ENCODE results near the gene SBNO1. TPM values are rescaled to one million over a fixed set of nuclear protein-coding genes. Genes with fewer than 3 reads are reported as not detected.

Gene SBNO1
- total RNA-seq, 4 donors from 2014 or later, result 13.9 to 25.8 (median 17.8) TPM

GRCh38 chr12:123288751-123289346 lies 75.8 kb downstream of the SBNO1 start:
- H3K27me3 ChIP-seq, result no peaks in the 10 kb centered on the region
- no peak for DNase-seq (ENCODE audit: low spot score in 2 of 2)
- H3K27ac ChIP-seq, result no peak overlapping the region
- peaks cover 0 to 52% (median 0%) of the 10 kb centered on the region in 3 donors for H3K36me3 ChIP-seq
- 92 to 93% methylated on average over 20 of the region's 20 CpGs for WGBS, 2 donors
- no peaks in the 10 kb centered on the region for H3K4me1 ChIP-seq
- no peak for TF ChIP-seq EP300 (IDR thresholded peaks at IDR 0.05)
- no peak for TF ChIP-seq POLR2A (IDR thresholded peaks at IDR 0.05)
- no peak for TF ChIP-seq CTCF (IDR thresholded peaks at IDR 0.05)
- H3K4me3 ChIP-seq, result no peak overlapping the region
- H3K9me3 ChIP-seq, result no peaks in the 10 kb centered on the region

- TF ChIP-seq CTCF (IDR thresholded peaks at IDR 0.05) (no peak), POLR2A (IDR thresholded peaks at IDR 0.05) (no peak), EP300 (IDR thresholded peaks at IDR 0.05) (no peak)
These were observed 77.8 kb downstream of the SBNO1 start for GRCh38 chr12:123286652-123287373.

GRCh38 chr12:123284669-123285068 lies 80.0 kb downstream of the SBNO1 start:
- H3K4me1 ChIP-seq, result no peaks in the 10 kb centered on the region
- H3K9me3 ChIP-seq, result no peaks in the 10 kb centered on the region
- no peak for DNase-seq (ENCODE audit: low spot score in 2 of 2)
- H3K36me3 ChIP-seq, result peaks cover 0 to 16% (median 0%) of the 10 kb centered on the region in 3 donors
- no peak for TF ChIP-seq CTCF (IDR thresholded peaks at IDR 0.05)
- no peak for TF ChIP-seq POLR2A (IDR thresholded peaks at IDR 0.05)
- no peak for TF ChIP-seq EP300 (IDR thresholded peaks at IDR 0.05)
- no peak overlapping the region for H3K4me3 ChIP-seq
- H3K27ac ChIP-seq, result no peak overlapping the region
- 93 to 97% methylated on average over 4 of the region's 4 CpGs for WGBS, 2 donors
- no peaks in the 10 kb centered on the region for H3K27me3 ChIP-seq

More at GRCh38 chr12:123286652-123287373, 77.8 kb downstream of the SBNO1 start:
- no peaks in the 10 kb centered on the region for H3K4me1 ChIP-seq
- H3K9me3 ChIP-seq, result no peaks in the 10 kb centered on the region
- H3K27ac ChIP-seq, result no peak overlapping the region
- no peaks in the 10 kb centered on the region for H3K27me3 ChIP-seq
- H3K4me3 ChIP-seq, result no peak overlapping the region
- 46 to 61% methylated on average over 9 of the region's 9 CpGs for WGBS, 2 donors
- no peak for DNase-seq (ENCODE audit: low spot score in 2 of 2)
- peaks cover 0 to 31% (median 0%) of the 10 kb centered on the region in 3 donors for H3K36me3 ChIP-seq

- no peaks in the 10 kb centered on the region for H3K27me3 ChIP-seq
- TF ChIP-seq EP300 (IDR thresholded peaks at IDR 0.05) (no peak), POLR2A (IDR thresholded peaks at IDR 0.05) (no peak), CTCF (IDR thresholded peaks at IDR 0.05) (no peak)
- no peaks in the 10 kb centered on the region for H3K4me1 ChIP-seq
- no peak overlapping the region for H3K4me3 ChIP-seq
- DNase-seq (ENCODE audit: low spot score in 2 of 2), result no peak
- H3K9me3 ChIP-seq, result no peaks in the 10 kb centered on the region
- H3K36me3 ChIP-seq, result peaks cover 0 to 8% (median 0%) of the 10 kb centered on the region in 3 donors
- no peak overlapping the region for H3K27ac ChIP-seq
- 95% methylated on average over 8 of the region's 8 CpGs for WGBS, 2 donors
These were observed 81.2 kb downstream of the SBNO1 start for GRCh38 chr12:123283461-123283860.

- TF ChIP-seq EP300 (IDR thresholded peaks at IDR 0.05) (no peak), POLR2A (IDR thresholded peaks at IDR 0.05) (no peak), CTCF (IDR thresholded peaks at IDR 0.05) (no peak)
- 89 to 91% methylated on average over 10 of the region's 10 CpGs for WGBS, 2 donors
- Histone ChIP-seq H3K4me1 (no peaks in the 10 kb centered on the region), H3K27me3 (no peaks in the 10 kb centered on the region), H3K27ac (no peak overlapping the region), H3K36me3 (no peaks in the 10 kb centered on the region), H3K4me3 (no peak overlapping the region), H3K9me3 (no peaks in the 10 kb centered on the region)
- DNase-seq (ENCODE audit: low spot score in 2 of 2), result no peak
These were observed 82.5 kb downstream of the SBNO1 start for GRCh38 chr12:123282111-123282510.

All from tibial nerve (tissue), 4 donors.